GM18502 (cell line): ENCODE measurements around the gene MYOM3.

Experiments
- ATAC-seq: cut with Tn5 transposase; IDR thresholded peaks from one replicate; pipeline ENCODE4 v1.9.1; 2021; ENCODE audit warnings: mild to moderate bottlenecking; ENCODE audit not compliant: unreplicated experiment, poor library complexity

MYOM3 gene

GRCh38 chr1:24098943-24099638 lies 12.8 kb downstream of the MYOM3 start:
- ATAC-seq: no peak

GRCh38 chr1:24098102-24098501 lies 13.8 kb downstream of the MYOM3 start:
- no peak for ATAC-seq

GRCh38 chr1:24097663-24098062 lies 14.3 kb downstream of the MYOM3 start:
- no peak for ATAC-seq

- no peak for ATAC-seq
Measured at GRCh38 chr1:24096739-24097103, 15.2 kb downstream of the MYOM3 start.

GRCh38 chr1:24096009-24096738 lies 15.8 kb downstream of the MYOM3 start:
- ATAC-seq: no peak

GRCh38 chr1:24095140-24095859 lies 16.6 kb downstream of the MYOM3 start:
- ATAC-seq: no peak

GRCh38 chr1:24094554-24094953 lies 17.4 kb downstream of the MYOM3 start:
- ATAC-seq: no peak

- ATAC-seq: no peak
Measured at GRCh38 chr1:24093732-24094131, 18.2 kb downstream of the MYOM3 start.

GRCh38 chr1:24092979-24093378 lies 19.0 kb downstream of the MYOM3 start:
- ATAC-seq: no peak

- no peak for ATAC-seq
Measured at GRCh38 chr1:24091971-24092482, 19.9 kb downstream of the MYOM3 start.

- no peak for ATAC-seq
Measured at GRCh38 chr1:24090736-24091135, 21.2 kb downstream of the MYOM3 start.

GRCh38 chr1:24089743-24090555 lies 22.0 kb downstream of the MYOM3 start:
- ATAC-seq: no peak

- no peak for ATAC-seq
Measured at GRCh38 chr1:24089027-24089742, 22.8 kb downstream of the MYOM3 start.

GRCh38 chr1:24086466-24086865 lies 25.5 kb downstream of the MYOM3 start:
- no peak for ATAC-seq

GRCh38 chr1:24085546-24085945 lies 26.4 kb downstream of the MYOM3 start:
- no peak for ATAC-seq

GRCh38 chr1:24085007-24085406 lies 26.9 kb downstream of the MYOM3 start:
- ATAC-seq: no peak

- ATAC-seq: no peak
Measured at GRCh38 chr1:24084050-24084449, 27.9 kb downstream of the MYOM3 start.

GRCh38 chr1:24082372-24082771 lies 29.6 kb downstream of the MYOM3 start:
- no peak for ATAC-seq

- ATAC-seq: no peak
Measured at GRCh38 chr1:24081190-24081589, 30.7 kb downstream of the MYOM3 start.

GRCh38 chr1:24080131-24080530 lies 31.8 kb downstream of the MYOM3 start:
- ATAC-seq: no peak
